Activated naive CD4-positive, alpha-beta T cell treated with anti-CD3 and anti-CD28 coated beads, Interleukin-2, amount 50 U/mL, for 16 hours (primary cell): ENCODE results near the gene HDC.

Experiments
- DNase-seq: peaks from one replicate; pipeline ENCODE4 v3.0.0-alpha.2; 2020

Gene HDC

DNA sequence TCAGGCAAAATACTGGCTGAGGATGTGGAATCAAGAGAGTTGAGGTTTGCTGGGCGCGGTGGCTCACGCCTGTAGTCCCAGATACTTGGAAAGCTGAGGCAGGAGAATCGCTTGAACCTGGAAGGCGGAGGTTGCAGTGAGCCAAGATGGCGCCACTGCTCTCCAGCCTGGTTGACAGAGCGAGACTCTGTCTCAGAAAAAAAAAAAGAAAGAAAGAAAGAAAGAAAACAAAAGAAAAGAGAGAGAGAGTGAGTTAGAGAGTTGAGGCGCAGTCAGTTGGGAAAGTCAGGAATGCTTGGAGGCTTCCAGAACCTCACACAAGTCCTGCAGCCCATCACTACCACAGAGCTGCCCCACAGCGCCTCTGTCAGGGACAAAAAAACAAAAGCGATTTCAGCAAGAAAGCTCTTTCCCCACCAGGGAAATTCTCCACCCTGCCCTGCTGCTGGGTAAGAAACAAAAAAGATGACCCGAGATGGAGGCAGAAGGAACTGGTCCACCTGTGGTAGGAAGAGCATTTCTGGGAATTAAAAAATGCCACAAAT is 13.8 kb downstream of the HDC start:
- no peak for DNase-seq

DNA sequence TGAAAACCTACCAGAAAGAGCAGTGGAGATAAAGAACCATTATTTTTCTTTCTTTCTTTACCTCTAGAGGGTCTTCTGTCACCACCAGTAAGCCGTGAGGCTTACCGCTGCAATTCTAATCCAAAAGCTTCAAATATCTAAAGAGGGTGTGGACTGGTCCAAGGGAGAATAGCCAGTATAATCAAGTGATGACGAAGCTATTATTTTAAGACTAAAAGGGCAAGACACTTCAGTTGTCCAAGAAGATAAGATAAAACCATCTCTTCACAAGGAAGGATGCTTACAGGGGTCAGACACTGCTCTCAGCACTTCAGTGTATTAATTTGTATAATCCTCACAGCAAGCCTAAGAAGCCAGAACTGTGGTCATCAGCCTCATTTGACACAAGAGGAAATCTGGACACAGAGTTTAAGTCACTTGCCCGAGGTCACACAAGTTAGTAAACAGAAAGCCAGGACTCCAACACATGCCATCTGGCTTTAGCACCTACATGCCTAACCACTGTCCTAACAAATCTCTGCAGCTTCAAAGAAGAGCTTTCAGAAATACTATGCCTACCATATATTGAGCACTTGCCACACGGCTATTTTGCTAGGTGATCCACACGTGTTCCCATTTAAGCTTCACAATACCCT is 14.6 kb downstream of the HDC start:
- DNase-seq, result no peak

DNA sequence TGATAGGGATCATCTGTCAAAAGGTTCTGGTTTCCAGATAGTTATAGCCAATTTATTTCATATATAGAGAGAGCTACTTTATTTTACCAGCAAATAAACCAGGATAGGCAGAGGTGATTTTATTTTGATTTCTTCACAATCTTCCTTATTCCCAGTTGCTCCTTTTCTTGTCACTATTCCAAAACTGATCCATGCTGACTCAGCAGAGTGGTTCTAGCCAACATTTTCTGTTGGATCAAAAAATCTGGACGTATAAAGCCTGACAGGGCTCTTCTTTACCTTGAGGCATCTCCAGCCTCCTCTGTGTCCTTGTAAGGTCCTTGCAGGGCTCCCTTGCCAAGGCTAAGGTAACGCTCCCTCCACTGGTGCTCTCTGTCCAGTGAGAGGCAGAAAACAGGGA is 15.8 kb downstream of the HDC start:
- no peak for DNase-seq

DNA sequence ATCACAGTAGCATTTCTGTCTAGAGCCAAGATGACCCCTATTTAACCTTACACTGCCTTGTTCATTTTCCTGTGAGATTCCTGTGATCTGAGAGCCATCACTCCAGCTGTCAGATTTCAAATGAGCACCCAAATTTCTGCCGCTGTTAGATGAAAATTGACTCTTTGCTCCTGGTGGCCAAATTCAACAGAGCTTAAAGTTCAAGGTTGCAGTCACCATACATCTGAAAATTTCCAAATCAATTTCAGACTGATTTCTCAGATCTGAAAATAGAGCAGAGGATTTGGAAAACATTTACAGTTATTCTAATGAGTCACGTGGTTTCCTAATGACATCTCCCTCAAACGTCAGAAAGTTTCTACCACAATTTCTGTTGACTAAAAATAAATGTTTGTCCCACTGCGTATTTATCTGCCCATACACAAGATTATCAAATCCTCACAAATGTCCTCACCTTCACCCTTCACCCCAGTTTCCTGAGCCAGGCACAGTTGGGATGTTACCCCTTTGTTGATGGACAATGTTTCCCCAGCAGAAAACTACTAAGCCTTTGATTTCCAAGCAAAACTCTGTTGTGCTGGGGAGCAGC is 16.4 kb downstream of the HDC start:
- no peak for DNase-seq

DNA sequence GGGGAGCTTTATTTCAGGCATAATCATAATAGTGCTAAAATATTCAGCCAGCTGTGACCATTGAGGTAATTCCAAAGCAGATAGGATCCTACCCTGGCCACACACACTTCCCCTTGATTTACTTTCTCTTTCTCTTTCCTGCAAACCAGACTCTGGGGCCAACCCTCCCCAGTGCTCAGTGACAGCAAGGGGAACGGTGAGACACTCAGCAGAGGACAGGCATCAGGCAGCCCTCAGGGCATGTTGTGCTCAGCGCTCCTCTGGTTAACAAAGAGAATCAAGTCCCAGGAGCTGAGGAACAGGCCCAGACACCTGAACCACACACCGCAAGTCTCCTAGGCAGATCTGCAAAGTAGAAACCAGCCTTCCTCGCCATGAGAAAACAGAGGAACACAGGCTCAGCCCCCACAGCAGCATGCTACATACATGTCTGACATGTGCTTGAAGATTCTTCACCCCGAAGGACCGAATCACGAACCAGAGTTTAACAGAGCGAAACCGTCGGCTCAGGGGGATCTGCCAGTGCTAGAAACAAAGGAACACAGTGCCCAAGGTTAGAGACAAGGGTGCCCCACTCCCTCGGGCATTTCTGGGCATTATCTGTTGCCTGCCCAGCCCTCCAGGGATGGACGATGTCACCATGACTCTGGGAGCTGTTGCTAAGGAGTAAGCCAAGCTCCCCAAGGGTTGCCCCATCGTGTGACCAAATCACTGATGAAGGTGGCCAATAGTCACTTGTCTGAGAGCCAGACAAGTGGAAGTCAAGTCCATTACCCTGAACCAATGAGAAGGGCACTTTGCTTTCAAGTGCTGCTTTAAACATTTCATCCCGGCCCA is 17.5 kb downstream of the HDC start:
- DNase-seq, result peak; percentile 48

DNA sequence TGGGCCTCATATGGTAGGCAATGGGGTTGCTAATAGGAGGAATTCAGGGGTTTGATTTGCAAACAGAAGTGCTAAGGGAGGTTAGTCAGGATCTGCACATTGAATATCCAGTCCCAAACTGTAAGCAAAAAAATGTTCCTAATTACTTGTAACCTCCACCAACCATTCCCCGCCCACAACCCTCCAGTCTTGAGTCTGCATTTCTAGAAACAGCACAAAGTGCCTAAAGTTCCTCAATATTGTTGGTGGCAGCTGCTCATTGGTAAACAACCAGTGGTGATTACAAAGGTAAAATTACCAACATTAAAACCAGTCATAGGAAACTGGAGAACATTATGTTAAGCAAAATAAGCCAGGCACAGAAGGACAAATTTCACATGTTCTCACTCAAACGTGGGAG is 18.9 kb downstream of the HDC start:
- no peak for DNase-seq

DNA sequence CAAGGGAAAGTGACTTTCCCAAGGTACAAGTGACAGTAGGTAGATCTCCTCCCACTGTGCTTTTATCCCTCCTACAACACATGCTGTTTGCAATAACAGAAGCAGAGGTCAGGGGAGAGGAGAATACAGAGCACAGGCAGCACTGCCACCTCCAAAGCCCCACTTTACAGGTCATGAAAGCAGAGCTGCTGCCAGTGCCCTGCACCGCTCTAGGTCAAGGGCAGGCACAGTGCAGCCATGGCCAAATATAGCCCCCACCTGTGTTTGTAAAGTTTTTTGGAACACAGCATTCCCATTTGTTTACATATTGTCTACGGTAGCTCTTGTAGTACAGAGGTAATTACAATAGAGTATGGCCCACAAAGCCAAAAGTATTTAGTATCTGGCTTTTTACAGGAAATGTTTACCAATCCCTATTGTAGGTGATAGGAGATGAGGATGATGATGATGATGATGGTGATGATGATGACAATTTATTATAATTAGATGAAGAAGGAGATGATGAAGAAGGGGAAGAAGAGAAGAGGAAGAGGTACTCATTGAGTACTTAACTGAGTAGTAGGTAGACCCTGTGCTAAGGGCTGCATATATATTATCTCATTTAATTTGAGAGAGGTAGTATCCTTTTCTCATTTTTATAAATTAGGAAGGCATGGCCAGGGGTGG is 20.4 kb downstream of the HDC start:
- no peak for DNase-seq

DNA sequence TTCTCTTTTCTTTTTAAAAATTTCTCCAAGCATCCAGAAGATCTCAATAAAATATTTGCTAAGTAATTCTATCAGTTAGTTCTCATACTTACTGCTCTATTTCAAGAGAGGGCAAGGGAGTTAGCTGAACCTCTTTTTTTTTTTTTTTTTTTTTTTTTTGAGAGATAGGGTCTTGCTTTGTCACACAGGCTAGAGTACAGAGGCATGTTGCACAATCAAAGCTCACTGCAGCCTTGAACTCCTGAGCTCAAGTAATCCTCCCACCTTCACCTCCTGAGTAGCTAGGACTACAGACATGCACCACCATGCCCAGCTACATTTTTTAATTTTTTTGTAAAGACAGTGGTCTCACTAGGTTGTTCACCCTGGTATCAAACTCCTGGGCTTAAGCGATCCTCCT is 21.4 kb downstream of the HDC start:
- DNase-seq, result no peak

DNA sequence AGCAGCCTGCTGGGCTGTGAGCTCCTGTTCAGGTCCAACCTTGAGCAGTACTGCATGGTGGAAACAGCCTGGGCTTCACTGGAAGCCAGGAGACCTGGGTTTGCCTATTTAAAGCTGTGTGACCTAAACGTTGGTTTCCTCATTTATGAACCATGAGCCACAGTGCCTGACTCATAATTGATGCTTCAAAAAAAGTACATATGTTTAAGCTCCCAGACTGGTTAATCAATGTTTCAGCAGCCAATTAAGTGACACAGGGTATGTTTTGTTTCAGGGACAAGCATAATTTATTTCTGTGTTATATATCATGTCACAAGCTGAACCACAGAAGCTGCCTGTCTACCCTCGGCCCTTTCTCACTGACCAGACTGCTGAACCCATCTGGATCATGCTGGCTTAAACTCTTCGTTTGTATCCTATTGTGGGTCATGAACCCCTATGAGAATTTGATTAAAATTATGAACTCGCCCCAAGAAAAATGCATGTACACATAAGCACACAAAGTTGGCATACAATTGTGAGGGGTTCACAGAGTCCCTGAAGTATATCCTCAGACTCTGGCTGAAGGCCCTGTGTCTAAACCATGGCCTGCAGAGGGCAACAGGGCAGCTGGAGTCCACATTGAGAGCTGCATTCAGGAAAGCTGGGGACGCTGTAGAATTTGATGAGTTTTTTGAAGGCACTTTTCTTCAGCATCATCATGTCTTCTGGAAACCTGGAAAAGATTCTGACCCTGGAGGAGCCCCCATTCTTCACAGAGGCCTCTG is 23.7 kb downstream of the HDC start:
- no peak for DNase-seq

DNA sequence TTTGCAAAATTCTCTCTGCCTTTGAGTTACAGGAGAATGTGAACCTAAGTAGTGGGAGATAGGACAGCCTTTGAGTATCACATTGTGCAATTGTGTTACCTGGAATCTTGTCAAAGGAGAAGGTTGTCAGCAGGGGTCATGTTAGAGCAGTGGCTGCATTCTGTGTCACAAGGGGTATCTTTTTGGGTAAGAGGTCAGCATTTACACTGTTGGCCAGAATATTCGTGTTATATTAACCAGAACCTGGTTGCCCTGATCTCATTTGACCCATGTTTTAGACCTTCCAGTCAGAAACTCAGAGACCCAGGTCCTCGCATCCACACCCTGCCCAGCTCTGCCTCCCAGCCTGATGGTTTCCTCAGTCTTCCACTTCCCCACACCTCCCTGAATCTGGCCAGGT is 27.3 kb downstream of the HDC start:
- no peak for DNase-seq

DNA sequence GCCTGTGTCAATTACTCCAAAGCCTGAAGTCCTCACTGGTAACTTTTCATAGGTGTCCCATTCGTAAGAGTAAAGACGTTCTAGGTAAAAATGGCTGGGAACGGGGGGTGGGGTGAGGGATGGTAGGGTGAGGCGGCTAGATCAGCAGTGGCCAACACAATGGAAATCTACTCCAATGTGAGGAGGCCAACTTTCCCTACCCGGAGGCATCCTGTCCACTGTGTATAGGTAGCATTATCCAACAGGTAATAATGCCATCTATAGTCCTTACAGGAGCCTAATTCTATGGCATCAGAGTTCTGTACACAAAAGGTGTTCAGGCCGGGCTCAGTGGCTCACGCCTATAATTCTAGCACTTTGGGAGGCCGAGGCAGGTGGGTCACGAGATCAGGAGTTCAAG is 29.1 kb downstream of the HDC start:
- DNase-seq, result no peak

DNA sequence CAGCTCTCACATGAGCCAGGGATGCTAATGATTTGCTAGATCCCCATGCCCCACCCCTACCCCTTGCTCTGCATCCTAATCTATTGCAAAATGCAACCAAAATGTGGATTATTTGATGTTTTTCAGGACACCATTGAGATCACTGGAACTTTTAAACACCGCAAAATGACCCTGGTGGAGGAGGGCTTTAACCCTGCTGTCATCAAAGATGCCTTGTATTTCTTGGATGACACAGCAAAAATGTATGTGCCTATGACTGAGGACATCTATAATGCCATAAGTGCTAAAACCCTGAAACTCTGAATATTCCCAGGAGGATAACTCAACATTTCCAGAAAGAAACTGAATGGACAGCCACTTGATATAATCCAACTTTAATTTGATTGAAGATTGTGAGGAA is 29.7 kb downstream of the HDC start:
- DNase-seq, result no peak

DNA sequence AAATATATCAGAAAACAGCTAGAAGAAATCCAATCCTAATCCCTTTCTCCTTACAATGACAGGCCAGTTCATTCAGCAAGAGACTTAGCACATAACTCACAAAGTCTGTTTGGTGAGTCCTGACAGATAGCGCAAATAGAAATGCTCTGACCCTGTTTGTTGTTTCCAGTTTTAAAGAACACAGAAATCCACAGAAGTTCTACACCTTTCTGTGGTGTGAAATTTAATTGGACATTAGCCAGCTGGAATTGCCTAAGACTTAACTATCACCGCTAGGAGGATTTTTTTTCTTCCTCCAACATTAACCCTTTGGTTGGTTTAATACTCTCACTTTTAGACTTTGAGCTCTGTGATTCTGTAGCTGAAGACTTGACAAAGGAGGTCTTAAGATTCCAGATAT is 30.8 kb downstream of the HDC start:
- DNase-seq, result no peak

DNA sequence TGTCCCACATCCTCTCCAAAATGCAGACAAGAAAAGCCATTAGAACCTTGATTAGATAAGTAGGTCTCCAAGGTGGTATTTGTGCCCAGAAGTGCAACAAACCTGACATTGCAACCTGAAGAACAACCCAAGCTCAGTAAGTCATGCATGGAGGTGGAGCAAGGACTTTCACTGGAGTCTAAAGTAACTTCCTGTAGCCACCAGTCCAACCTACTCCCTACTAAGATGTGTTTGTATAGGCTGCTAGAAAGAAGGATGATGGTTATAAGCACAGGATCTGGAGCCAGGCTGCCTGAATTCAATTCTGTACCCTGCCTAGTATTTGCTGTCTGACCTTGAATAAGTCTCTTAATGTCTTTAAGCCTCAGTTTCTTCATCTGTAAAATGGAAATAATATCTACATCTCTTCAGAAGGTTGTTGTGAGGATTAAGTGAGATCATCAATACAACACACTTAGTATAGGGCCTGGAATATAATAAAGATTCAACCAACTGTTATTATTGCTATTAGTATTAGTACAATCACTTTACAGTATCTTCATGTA is 32.3 kb downstream of the HDC start:
- DNase-seq, result no peak

DNA sequence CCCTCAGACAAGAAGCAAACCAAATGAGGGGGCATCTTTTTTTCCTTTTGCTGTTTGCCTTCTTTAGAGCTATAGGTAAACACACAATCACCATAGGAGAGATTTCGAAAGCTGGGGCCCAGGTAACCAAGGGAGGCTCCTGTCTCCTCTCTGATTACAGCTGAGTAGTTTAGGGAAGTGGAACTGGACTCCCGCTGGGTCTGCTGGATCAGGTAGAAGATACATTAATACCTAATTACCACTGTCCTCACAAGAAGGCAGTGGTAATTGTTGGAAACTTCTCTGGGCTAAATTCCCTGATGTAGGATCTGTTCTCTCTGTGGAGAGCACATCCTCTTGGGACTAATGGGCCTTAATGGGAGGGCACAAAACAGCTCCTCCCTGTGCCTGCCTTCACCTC is 32.7 kb downstream of the HDC start:
- DNase-seq, result no peak

DNA sequence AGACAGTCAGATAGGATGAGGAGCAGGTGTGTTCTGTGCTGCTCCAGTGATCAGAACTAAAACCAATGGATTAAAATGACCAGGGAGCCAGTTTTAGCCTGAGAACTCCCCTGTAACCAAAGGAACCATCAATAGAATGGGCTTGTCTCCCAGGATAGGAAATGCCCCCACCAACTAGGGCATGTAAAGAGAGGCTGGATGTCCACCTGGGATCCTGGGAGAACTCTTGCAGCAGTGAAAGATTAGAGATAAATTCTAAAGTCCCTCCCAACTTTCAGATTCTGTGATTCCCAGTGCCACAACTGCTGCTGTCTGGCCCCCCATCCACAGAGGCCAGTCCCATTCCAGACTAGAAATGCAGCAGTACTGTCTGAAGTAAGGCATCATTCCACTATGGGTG is 33.8 kb downstream of the HDC start:
- no peak for DNase-seq

DNA sequence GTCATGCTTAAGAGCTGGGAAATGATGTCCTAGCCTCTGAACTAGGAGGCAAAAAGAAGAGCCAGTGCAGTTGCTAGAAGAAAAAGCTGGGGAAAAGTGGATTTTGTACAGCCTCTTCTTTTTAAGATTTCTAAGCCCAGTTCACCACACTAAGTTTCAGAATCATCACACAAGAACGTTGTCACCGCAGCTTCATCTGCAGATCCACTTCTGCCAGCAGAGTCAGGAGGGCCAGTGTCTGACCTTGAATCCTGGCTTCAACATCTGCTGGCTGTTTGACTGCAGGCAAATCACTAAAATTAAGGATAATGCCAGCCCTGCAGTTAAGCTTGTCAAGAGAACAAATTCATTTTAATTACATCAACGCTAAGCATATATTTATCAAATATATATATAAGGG is 36.2 kb downstream of the HDC start:
- no peak for DNase-seq

DNA sequence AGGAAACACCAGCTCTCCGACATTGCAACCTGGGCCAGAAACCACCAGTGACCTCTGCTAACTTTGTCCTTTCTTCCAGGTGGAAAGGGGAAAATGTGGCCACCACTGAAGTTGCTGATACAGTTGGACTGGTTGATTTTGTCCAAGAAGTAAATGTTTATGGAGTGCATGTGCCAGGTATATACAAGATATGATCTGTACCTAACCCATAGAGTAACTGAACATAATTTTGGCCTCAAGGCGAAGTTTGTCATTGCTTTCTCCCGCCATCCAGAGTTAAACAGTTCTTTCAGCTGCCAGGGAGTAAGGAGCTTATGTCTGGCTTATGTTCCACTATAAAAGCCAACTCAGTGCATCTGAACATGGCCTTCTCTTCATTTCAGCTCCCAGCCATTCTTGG is 36.7 kb downstream of the HDC start:
- no peak for DNase-seq

DNA sequence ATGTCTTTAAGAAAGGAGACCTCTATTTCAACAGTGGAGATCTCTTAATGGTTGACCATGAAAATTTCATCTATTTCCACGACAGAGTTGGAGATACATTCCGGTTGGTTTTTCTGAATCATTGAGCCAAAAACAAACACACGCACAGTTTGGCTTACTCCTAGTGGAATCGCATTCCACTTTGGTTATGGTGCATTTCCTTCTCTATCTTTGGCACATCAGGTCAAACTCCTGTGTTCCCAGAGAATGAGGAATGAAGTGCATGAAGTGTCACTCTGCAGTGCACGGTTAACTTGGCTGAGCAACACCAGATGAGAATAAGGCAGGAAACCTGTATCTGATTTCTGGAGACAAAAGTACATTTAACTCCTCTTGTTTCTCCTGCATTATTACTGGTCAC is 38.5 kb downstream of the HDC start:
- no peak for DNase-seq

DNA sequence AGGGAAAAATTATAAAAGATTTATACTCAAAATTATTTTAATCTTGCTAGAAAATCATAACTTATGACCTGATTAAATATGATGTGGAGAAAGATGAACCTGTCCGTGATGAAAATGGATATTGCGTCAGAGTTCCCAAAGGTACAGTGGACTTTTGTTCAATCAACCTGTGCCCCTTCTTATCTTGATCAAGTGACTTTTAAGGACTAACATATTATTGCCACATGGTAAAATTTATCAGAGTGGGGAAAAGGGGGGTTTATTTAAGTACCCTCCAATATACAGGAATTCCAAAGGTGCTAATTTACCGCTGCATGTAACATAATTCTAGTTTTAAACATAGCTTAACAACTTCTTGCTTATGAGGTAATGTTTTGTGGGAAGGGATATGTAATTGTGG is 39.6 kb downstream of the HDC start:
- DNase-seq, result no peak

DNA sequence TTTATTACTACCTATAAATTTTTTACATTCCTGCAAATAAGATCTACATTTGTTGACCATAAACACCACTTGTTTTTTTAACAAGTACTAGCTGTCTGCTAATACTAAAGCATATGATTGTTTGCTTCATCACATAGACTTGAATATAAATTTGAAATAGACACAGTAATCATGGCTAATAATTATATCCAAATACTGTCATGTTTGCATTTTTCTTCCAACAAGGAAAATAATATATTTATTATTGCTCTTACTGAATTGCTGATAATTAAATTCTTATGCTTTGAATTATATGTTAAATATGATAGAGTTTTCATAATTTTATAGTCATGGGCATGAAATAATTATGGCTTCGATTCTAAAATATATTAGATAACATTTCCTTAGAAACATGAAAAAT is 40.5 kb downstream of the HDC start:
- DNase-seq, result no peak

DNA sequence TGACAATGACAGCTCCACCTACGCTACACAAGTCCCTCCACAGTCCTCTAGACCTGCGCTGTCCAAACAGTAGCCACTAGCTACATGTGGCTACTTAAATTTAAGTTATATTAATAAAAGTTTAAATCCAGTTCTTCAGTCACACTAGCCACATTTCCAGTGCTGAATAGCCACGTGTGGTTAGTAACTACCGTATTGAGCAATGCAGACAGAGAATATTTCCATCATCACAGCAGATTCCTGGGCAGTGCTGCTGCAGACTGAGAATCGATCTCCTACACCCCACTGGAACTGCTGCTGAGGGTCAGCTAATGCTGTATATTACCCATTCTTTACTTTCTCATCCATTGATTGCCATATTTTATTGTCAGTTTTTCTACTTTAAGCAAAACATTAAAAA is 40.9 kb downstream of the HDC start:
- DNase-seq, result no peak

DNA sequence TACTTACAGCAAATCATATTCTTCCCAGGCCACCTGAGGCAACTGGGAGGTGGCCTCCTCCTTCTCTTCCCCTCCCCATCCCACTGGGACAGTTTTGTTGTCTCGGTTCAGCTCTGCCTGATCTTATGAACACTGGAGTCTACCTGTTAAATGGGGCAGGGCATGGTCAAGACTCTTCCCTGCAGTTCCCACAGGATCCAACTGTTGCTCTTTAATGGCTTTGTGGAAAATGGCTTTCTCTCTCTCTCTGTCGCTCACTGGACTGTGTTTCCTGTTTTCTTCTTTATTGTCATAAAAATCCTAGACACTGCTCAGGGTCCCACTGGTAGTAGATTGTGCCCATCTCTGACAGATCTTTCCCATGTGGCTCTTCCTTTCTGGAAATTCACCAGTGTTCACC is 43.3 kb downstream of the HDC start:
- DNase-seq, result no peak
